ENCODE data around the gene CREB3L2. TPM values are rescaled to one million over a fixed set of nuclear protein-coding genes. Genes with fewer than 3 reads are reported as not detected.
A peak's percentile ranks its signal among the peaks of the same experiment; 100 is the strongest.

The CREB3L2 gene
- total RNA-seq, 1 experiment from 2014 or later = 49.8 TPM

- RAD21 ChIA-PET (ENCODE audit: low non-redundant PET in 1 of 2, low total read pairs in 2 of 2, uncharacterized antibody in 2 of 2, unreplicated experiment in 2 of 2) = no interaction called here
- no peaks in the 10 kb centered on the region for H4K20me1 ChIP-seq (ENCODE audit: insufficient read depth)
- H3K9me3 ChIP-seq (ENCODE audit: control insufficient read depth in 1 of 2, insufficient read depth in 1 of 2, low read depth in 1 of 2, low read length in 2 of 2) = no peaks in the 10 kb centered on the region
- H3K4me2 ChIP-seq (ENCODE audit: low read length) = peak overlapping the region; percentile 23; the same call in 1 of the 2 replicates
- intact Hi-C loops (cut with micrococcal nuclease) = no loop called here
- no peak overlapping the region for H3K9ac ChIP-seq (ENCODE audit: low read length)
- H3K36me3 ChIP-seq (ENCODE audit: control insufficient read depth in 1 of 2, insufficient read depth in 2 of 2, low read length in 2 of 2) = no peaks in the 10 kb centered on the region
- peaks cover 0 to 18% of the 10 kb centered on the region in 2 experiments; a peak in 2 of 4 replicates for H3K4me1 ChIP-seq (ENCODE audit: control insufficient read depth in 1 of 2, insufficient read depth in 2 of 2, low read length in 2 of 2)
- DNase-seq (ENCODE audit: low read depth, low spot score) (no peak), ATAC-seq (no peak)
- H3K79me2 ChIP-seq (ENCODE audit: insufficient read depth, low read length) = no peaks in the 10 kb centered on the region
- H3K27me3 ChIP-seq (ENCODE audit: insufficient read depth, low read length) = no peaks in the 10 kb centered on the region
- H2AFZ ChIP-seq (ENCODE audit: low read depth, low read length, poor library complexity, severe bottlenecking) = no peak overlapping the region
- no TSS peak for BruUV-seq (replicated peaks)
- CTCF ChIA-PET = interaction anchor here (1.1 kb wide), 1 partner anchor 29 kb away, joined by 4 read pairs; no protein-coding TSS in a partner anchor
- no peak overlapping the region for H3K4me3 ChIP-seq (replicated peaks in 1 of 2; ENCODE audit: low read depth in 1 of 2, low read length in 2 of 2)
- POLR2A ChIA-PET = no interaction called here
- TF ChIP-seq TCF7L2 (IDR thresholded peaks at IDR 0.05; ENCODE audit: borderline replicate concordance, extremely low read depth, insufficient read depth, insufficient read length) (no peak), CEBPB (IDR thresholded peaks at IDR 0.05; ENCODE audit: low read depth) (no peak), POLR2A (IDR thresholded peaks at IDR 0.05; ENCODE audit: borderline replicate concordance, extremely low read depth, insufficient read depth, insufficient read length) (no peak), ZNF274 (IDR thresholded peaks at IDR 0.05; ENCODE audit: low read depth, low read length) (no peak), CBX3 (IDR thresholded peaks at IDR 0.05; ENCODE audit: low read depth) (no peak), ELF1 (IDR thresholded peaks at IDR 0.05; ENCODE audit: borderline replicate concordance, low read depth) (no peak), SIN3A (IDR thresholded peaks at IDR 0.05; ENCODE audit: low read depth) (no peak), MAX (IDR thresholded peaks at IDR 0.05) (no peak), POLR2AphosphoS5 (IDR thresholded peaks at IDR 0.05; ENCODE audit: low read depth, low read length) (no peak), JUND (IDR thresholded peaks at IDR 0.05) (no peak), FOSL1 (IDR thresholded peaks at IDR 0.05; ENCODE audit: low read depth) (no peak; the same call in 1 of the 2 replicates), SRF (IDR thresholded peaks at IDR 0.05; ENCODE audit: low read depth) (no peak), CTCF (IDR thresholded peaks at IDR 0.05 in 2 of 3, conservative IDR thresholded peaks at IDR 0.05 in 1 of 3; ENCODE audit: borderline replicate concordance in 1 of 3, insufficient read depth in 1 of 3, low read depth in 2 of 3, low read length in 2 of 3) (no peak), RAD21 (IDR thresholded peaks at IDR 0.05; ENCODE audit: low read depth) (no peak), YY1 (IDR thresholded peaks at IDR 0.05; ENCODE audit: extremely low read depth, insufficient replicate concordance, low read depth, low read length) (no peak), EZH2 (IDR thresholded peaks at IDR 0.05) (no peak), EZH2phosphoT487 (IDR thresholded peaks at IDR 0.05; ENCODE audit: borderline replicate concordance) (no peak), EGR1 (IDR thresholded peaks at IDR 0.05; ENCODE audit: low read depth) (no peak), SP1 (IDR thresholded peaks at IDR 0.05; ENCODE audit: low read depth) (no peak)
- H3K27ac ChIP-seq (ENCODE audit: low read depth, low read length) = no peak overlapping the region
- H3K9me2 ChIP-seq (ENCODE audit: insufficient read depth) = no peaks in the 10 kb centered on the region
Observed at GRCh38 chr7:137933270-137934017, 68.4 kb downstream of the CREB3L2 start.

Data from HCT116 (cell line).